HG03045 (cell line): ENCODE results near the gene TMEM106A.
"Not testable (repeated sequence)": the region's sequence is repeated elsewhere in the genome, so short reads cannot be mapped to it uniquely, and the experiment has no call there.

Source experiments
- ATAC-seq: cut with Tn5 transposase; IDR thresholded peaks from one replicate; pipeline ENCODE4 v1.9.1; 2021; ENCODE audit warnings: mild to moderate bottlenecking, moderate library complexity; ENCODE audit not compliant: unreplicated experiment

TMEM106A gene

DNA sequence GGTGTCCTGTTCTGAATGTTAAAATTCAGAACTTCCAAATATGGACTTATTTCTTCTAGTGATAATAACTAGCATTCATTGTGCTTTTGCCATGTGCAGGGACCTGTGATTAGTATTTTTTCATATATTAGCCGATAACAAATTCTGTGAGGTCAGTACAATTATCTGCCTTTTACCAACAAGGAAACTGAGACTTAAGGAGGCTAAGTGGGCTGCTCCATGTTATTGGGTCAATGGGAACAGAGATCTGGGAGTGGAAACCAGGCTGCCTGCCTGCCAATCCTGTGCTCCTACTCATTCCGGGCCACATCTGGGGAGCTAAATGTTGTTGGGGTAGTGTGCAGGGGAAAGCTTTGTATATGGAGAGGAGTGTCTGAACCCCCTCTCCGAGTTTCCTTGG is 3.7 kb downstream of the TMEM106A start:
- no peak for ATAC-seq

GRCh38 chr17:43216369-43216761 is 4.7 kb downstream of the TMEM106A start:
- ATAC-seq, result no peak

DNA sequence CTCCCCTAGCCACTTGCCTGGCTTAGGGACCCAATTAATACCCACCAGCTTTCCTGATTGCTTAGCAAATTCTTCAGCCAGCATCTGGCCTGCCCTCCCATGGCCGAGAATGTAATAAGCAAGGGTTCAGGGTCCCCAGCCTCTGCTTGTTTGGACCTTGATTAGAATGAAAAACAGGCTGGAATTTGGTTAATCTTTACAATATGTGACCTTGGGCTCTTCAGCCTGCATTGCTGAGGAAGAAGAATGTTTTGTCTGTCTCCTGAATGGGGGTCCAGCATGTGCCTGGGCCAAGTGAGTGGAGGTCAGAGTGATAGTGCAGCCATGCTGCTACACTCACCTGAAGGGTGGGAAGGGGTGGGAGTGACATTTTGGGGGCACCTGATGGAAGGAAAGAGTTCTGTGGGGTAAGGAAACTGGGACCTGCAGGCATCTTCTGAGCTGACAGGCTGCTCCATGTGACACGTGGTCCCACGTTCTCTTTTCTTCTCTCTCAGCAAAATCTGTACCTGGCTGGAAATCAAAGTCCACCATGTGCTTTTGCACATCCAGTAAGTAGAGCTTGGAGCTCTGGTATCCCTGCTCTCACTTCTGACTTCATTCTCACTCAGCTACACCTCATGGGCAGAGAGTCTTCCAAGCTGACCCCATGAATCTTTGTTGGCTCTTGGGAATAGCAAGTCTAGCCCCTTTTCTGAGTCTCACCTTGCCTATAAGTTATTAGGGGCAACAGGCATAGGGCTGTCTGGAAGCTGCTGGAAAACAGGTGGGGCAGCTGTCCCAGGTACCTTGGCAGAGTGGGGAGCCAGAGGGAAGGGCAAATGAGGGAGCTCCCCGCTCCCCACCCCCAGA is 5.3 kb downstream of the TMEM106A start:
- ATAC-seq, result no peak

- no peak for ATAC-seq
Observed at GRCh38 chr17:43217614-43218087, 6.0 kb downstream of the TMEM106A start.

DNA sequence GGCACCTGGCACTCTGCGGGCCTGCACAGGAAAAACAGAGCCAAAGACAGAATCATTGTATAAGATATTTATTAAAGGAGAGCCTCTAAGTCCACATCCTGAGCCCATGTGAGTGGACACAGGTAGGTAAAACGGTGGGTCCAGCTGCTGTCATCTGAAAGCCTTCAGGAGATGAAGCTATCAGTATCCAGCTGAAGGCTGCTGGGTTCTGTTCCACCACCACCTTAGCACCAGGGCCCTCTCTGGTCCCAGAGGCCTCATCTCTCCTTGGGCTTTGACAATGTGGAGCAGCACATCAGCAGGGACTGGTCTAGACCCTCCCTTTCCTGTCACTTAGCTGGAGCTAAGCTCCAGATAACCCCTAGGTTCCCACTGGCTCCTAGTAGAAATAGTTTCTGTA is 7.3 kb downstream of the TMEM106A start:
- ATAC-seq, result no peak

- ATAC-seq, result no peak
Observed at GRCh38 chr17:43219746-43220380, 8.2 kb downstream of the TMEM106A start.

- no peak for ATAC-seq
Observed at GRCh38 chr17:43220511-43221125, 8.9 kb downstream of the TMEM106A start.

GRCh38 chr17:43224146-43224705 is 12.6 kb downstream of the TMEM106A start:
- no peak for ATAC-seq

- ATAC-seq, result no peak
Observed at GRCh38 chr17:43226393-43226792, 14.7 kb downstream of the TMEM106A start.

DNA sequence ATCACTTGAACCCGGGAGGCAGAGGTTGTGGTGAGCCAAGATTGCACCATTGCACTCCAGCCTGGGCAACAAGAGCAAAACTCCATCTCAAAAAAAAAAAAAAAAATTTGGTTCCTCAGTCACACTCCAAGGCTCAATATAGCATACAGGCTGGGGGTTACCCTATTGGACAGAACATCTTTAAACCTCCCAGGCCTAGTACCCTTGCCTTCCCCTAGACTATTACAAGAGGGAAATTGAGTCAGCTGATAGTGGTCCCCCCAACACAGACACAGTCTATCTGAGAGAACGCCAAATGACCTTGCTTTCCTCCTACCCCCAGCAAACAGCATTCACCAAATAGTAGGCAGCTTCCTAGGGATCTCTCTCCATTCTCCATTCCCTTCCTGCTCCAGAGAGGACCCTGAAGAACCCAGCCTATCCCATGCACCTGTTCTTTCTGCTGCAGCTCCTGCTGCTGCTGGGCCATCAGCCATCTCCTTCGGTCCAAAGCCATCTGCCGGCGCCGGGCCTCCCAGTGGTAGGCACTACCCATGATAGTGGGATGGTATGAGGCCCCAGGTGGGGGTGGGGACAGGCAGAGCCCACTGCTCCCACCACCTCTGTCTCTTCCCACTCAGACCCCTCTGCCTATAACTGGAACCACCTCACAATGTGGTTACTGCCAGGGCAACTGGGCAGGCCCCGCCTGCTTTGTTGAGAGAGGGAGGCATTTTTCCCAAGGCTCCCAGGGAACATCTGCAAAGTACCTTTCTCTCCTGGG is 16.5 kb downstream of the TMEM106A start, which contains the start of gene CCDC200:
TSS of gene CCDC200 (minus strand) at position 604 of the 763 bp plus-strand sequence. CDS start at position 535, 69 bp downstream.
- not testable (repeated sequence) for ATAC-seq

DNA sequence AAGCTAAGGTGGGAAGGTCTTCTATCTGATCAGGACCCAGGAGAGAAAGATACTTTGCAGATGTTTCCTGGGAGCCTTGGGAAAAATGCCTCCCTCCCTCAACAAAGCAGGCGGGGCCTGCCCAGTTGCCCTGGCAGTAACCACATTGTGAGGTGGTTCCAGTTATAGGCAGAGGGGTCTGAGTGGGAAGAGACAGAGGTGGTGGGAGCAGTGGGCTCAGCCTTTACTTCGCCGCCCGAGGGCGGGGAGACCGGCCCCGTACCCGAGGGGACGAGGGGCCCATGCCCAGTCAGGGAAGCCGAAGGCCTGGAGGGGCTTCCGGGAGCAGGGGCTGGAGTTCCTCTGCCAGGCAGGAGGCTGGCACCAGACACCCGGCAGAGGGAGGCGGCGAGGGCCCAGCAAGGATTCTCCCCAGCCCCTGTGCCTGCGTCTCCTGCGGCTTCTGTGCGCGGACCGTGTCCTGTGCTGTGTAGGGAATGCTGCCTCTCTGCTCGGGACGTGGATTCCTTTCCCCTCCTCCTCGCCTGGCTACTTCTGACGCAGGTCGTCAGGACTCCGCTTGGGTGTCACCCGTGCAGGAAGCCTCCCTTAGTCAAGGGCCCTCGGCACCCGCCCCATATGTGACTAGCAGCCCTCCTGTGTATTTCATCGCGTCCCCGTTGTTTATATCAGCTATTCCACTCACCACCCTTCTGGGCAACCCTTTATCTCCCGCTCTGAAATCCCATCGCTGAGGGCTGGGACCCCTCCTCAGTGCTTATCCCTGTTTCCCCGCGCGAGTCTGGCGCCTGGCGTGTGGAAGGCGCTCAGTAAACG is 19.7 kb downstream of the TMEM106A start:
- not testable (repeated sequence) for ATAC-seq

DNA sequence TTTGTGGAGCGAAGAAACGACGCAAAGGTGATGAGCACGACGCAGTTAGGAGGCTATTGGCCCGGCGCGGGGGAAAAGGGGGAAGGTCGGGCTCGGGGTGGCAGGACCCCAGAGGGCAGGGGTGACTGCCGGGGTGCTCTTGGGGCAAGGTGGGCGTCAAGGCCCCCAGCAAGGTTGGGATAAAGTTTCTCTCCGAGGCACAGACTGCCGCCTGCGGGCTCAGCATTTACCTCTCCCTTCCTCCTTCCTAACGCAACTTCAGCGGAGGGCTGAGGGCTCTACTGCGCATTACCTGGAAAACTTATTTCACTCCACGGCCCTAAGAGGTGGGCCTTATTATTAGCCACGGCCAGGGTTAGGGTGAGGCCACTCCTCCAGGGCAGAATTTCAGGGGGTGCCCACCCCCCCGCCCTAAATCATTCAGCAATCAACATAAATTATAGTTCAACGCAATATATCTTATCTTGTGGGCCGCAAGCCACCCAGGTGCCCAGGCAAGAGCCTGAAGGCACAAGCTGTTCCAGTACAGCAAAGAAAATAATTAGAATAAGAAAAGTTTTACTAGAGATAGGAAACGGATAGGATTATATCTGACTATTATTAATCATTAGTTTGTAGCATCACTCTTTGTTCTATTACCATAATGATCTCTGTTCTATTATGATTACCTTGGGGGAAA is 20.5 kb downstream of the TMEM106A start:
- not testable (repeated sequence) for ATAC-seq

DNA sequence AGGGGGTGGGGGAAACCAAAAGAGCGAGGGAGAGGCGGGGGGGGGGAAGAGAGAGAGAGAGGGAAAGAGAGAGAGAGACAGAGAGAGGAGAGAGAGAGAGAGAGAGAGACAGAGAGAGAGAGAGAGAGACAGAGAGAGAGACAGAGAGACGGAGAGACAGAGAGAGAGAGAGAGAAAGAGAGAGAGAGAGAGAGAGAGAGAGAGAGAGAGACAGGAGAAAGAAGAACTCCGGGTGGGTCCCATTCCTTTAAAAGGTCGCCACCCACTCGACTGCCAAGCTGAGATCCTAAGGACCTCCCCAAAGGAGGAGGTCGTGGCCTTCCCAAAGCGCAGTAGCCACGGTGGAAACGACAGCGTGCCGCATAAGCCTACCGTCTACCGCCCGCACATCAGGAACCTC is 21.6 kb downstream of the TMEM106A start:
- ATAC-seq, result not testable (repeated sequence)

DNA sequence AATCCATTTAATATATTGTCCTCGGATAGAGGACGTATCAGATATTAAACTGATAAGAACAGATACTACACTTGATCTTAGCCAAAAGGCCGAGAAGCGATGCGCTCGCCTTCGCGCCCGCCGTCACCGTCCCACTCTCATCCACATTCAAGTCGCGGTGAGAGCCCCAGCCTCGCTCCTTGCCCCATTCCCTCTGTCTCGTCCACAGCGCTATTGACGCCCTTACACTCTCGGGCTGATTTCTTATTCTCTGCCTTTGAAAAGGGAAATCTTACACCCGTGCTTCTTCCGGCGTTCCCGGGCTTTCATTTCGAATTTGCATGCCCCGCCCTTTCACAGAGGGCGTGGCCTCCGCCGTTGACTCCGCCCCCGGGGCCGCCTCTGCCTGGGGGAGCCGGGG is 22.2 kb downstream of the TMEM106A start, which contains the start of gene RNU2-1:
TSS of gene RNU2-1 (minus strand) at position 101 of the 400 bp plus-strand sequence.
- ATAC-seq, result not testable (repeated sequence)

- ATAC-seq, result not testable (repeated sequence)
Observed at GRCh38 chr17:43239597-43239996, 27.9 kb downstream of the TMEM106A start.

- not testable (repeated sequence) for ATAC-seq
Observed at GRCh38 chr17:43240596-43241352, 29.1 kb downstream of the TMEM106A start.

DNA sequence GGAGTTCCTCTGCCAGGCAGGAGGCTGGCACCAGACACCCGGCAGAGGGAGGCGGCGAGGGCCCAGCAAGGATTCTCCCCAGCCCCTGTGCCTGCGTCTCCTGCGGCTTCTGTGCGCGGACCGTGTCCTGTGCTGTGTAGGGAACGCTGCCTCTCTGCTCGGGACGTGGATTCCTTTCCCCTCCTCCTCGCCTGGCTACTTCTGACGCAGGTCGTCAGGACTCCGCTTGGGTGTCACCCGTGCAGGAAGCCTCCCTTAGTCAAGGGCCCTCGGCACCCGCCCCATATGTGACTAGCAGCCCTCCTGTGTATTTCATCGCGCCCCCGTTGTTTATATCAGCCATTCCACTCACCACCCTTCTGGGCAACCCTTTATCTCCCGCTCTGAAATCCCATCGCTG is 34.8 kb downstream of the TMEM106A start:
- ATAC-seq, result not testable (repeated sequence)
